Measurements from ENCODE around the gene LUC7L2.
"Not testable (repeated sequence)": the region's sequence is repeated elsewhere in the genome, so short reads cannot be mapped to it uniquely, and the experiment has no call there.

Gene LUC7L2
- total RNA-seq: 82.9 reads per million, percentile 79 among the genes with 10 or more reads in this experiment

DNA sequence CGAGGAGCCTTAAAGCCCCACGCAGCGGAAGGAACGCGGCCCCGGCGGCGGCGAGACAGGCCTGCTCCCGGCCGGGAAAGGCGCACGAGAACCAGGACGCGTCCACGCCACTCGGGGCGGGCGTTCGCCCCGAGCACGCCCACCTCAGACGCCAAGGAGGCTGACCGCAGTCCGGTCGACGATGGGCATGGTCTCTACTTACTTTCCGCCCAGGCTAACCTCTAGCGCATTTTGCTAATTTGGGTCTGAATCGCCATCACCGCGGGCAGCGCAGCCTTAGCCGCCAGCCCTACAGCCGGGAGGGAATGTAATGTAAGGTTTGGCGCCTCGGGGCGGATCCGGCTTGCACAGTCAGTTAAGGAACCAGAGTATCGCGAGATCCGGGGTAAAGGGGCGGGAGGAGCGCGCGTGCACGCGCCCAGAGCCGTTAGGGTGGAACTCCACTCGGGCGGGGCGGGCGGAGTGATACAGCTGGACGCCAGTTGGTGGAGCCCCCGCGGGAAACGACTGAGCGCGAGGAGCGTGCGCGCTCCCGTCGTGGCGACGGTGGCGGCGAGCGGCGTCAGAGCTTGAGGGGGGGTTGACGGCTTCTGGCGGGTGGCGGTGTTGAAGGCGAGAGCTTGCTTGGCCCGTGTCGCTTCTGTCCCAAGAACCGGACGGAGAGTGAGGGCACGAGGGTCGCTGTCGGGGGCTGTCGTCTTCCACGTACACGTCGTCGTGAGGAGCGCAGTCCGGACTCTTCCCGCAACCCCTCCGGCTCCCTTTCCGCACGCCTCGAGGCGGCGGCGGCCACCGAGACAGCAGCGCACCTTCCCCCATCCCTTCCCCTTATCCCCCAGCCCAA, at the start of gene LUC7L2:
Gene LUC7L2 (plus strand): TSS at position 529 of the 844 bp plus-strand sequence. CDS start 368 bp downstream, outside the sequence.
- DNase-seq: peak; percentile 100

DNA sequence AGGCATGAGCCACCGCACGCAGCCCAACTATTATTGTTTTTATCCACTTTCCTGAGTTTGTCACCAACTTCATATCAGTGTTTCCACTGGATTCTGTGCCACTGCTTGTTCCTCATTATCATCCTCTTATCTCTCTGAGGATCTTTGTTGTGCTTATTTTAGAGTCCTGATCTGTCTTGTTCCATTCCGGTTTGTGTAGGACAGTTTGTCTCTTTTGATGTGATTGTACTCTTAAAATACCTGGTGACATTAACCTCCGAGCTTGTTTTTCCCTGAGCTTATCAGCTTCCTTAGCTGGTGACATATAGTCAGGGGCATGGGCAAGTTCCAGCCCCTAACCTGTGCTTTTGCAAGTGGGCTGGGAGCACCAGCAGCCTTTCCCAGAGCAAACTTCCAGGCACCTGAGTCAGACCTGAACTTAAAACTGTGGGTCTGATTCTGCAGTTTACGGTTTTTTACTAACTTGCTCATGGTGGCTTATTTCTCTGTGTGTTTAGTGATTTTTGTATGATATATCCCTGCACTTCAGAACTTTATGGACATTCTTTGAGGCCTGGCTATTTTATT, 41.7 kb upstream of the LUC7L2 start:
- DNase-seq: no peak

DNA sequence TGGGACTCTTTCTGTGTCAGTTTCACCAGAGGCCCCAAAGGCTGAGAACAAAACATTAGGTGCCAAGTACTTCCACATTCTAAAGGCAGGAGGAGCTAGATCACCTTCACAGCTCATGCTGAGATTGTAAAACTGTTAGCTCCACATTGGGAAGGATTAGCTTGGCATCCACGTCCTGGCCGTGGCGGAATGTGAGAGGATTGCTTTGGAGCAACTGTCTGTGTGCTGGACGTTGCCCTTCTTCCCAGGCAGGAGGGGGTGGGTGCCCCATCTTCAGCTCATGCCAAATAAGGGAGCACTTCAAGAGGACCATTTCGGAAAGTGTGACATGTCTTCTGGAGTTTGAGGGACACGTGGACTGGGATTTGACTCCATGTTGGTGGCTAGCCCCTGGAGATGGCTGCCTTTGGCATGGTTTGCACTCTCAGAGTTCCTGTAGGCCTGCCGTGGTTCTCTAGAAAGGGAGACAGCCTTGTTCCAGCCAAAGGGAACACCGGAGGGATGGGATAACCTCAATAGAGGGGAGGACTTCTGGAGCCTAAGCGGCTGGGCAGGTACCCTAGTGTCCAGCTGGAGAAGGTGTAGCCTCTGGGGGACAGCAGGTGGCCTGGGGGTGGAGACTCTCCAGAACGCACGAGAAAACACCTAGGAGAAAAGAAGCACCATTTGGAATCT, 38.5 kb upstream of the LUC7L2 start:
- no peak for DNase-seq

DNA sequence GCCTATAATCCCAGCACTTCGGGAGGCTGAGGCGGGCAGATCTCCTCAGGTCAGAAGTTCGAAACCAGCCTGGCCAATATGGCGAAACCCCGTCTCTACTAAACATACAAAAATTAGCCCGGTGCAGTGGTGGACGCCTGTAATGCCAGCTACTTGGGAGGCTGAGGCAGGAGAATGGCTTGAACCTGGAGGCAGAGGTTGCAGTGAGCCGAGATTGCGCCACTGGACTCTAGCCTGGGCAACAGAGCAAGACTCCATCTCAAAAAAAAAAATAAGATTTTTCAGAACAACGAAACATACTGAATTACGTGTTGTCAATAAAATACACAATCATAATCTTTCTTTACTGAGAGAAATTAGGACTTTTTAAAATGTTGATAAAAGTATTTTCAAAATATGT, 35.0 kb upstream of the LUC7L2 start:
- not testable (repeated sequence) for DNase-seq

GRCh38 chr7:139328375-139328774, 31.3 kb upstream of the LUC7L2 start:
- no peak for DNase-seq

DNA sequence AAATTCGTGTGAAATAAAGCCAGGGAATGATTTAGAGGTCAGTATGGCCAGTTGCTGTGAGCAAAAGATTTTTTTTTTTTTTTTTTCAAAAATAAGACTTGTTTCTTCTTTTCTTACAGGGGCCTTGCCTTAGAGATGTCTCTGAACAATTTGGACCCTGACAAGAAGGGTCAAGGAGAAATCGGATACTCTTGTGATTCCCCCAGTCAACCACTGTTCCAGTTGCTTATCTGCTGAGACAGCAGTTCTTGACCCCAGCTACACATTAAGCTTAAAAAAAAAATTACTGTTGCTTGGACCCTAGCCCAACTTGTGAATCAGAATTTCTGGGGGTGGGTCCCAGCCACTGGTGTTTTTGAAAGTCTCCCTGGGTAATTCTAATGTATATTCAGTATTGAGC, 30.6 kb upstream of the LUC7L2 start:
- DNase-seq: no peak

DNA sequence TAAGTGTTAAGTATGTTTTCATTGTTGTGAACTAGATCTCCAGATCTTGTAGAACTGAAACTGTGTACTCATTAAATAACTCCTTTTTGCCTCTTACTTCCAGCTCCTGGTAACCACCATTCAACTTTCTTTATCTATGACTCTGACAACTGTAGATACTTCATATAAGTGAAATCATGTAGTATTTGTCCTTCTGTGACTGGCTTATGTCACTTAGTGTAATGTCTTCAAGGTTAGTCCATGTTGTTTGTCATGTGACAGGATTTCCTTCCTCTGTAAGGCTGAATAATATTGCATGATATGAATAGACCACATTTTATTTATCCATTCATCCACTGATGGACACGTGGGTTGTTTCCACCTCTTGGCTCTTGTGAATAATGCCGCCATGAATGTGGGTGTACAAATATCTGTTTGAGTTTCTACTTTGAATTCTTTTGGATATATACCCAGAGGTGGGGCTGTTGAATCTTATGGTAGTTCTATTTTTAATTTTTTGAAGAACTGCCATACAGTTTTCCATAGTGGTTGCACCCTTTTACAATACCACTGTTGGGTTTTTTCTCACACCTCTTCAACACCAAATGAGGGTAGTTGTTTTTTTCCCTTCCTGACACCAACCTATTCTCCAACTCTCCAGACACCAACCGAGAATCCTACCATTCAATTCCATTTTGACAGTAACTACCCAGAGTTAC, 29.2 kb upstream of the LUC7L2 start:
- DNase-seq: no peak

GRCh38 chr7:139332697-139333359, 26.9 kb upstream of the LUC7L2 start:
- DNase-seq: no peak

GRCh38 chr7:139333443-139333842, 26.3 kb upstream of the LUC7L2 start:
- not testable (repeated sequence) for DNase-seq

- DNase-seq: no peak
Measured at GRCh38 chr7:139334399-139335150, 25.1 kb upstream of the LUC7L2 start.

GRCh38 chr7:139339025-139339424, 20.7 kb upstream of the LUC7L2 start:
- DNase-seq: no peak

GRCh38 chr7:139339698-139340036, 20.0 kb upstream of the LUC7L2 start:
- DNase-seq: no peak

DNA sequence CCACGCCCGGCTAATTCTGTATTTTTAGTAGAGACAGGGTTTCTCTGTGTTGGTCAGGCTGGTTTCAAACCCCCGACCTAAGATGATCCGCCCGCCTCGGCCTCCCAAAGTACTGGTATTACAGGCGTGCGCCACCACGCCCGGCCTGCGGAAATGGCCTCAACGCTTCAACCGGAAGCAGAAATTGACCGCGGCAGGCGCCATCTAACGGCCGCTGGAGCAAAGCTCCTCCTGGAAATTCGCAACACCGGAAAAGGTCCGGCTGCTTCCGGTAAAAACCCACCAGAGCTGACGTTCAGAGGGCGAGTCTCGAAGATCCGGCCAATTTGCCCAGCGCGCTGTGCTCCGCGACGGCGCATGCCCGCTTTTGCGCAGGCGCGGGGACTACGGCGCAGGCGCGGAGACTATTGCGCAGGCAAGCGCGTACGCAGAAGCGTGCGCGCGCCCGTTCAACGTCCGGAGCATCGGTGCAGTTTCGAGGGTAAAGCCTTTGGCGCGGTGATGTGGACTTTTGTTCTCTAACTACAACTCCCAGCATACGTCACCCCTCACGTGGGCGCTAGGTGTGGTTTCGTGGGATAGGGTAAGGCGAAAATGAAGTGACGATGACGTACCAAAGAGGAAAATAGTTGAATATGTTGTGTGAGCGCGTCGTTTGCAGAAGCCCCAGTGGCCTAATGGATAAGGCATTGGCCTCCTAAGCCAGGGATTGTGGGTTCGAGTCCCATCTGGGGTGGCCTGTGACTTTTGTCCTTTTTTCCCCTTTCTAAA, 19.5 kb upstream of the LUC7L2 start:
- peak; percentile 98 for DNase-seq

DNA sequence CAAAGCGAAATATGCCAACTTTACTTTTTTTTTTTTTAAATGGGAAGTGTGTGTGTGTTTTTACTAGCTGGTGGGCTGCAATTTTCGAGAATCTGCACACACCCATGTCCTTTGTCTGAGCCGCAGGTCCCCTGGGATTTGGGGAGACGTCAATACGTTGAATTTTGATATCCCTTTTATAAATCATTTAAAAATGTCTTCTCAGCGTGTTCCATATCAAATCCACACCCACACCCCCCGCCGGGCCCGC, 19.0 kb upstream of the LUC7L2 start:
- DNase-seq: no peak

DNA sequence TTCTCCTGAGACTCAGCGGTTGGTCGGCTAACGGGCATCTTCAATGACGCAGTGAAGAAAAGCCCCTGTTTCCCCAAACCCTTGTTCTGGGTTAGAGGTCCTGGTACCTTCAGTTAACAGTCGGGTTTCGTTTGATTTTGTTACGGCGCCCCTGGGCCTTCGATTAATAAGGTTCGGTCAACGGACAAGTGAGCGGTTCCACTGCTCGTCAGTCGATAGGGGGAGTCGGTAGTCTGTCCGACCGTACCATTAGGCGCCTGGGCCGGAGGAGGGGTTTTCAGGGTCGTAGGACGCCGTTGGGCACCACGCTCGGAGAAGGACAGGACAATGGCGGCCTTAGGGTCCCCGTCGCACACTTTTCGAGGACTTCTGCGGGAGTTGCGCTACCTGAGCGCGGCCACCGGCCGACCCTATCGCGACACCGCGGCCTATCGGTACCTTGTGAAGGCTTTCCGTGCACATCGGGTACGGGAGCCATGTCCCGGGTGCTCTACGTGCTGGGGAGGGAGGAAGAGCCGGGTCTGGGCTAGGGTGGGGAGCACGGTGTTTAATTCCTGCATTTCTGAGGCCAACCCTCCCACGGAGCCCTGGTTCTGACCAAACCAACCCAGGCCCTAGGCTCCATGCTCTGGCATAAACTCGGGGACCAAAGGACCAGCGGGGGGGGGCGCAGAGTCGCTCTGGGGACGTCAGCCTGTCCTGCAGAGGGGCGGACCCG, 18.5 kb upstream of the LUC7L2 start, which contains the start of gene FMC1:
Gene FMC1 (plus strand): TSS at position 280 of the 718 bp plus-strand sequence. CDS start 48 bp downstream, at position 328.
- DNase-seq: peak; percentile 81

- no peak for DNase-seq
Measured at GRCh38 chr7:139341776-139342226, 17.9 kb upstream of the LUC7L2 start.

DNA sequence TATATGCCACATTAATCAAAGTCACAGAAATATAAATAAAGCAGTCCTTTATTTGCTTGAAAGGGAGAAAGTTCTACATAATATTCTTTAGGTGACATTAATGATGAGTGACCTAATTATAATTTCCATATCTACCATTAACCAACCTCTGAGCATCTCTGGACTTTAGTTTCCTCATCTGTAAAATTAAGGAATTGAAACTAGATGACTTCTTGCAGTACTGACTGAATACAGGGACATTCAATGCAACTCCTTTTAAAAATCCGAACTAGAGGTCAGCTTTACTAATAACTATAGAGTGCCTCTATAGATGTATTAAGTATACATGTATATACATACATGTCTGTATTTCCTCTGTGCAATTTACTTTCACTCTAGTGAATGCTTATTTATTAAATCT, 14.7 kb upstream of the LUC7L2 start:
- DNase-seq: no peak

DNA sequence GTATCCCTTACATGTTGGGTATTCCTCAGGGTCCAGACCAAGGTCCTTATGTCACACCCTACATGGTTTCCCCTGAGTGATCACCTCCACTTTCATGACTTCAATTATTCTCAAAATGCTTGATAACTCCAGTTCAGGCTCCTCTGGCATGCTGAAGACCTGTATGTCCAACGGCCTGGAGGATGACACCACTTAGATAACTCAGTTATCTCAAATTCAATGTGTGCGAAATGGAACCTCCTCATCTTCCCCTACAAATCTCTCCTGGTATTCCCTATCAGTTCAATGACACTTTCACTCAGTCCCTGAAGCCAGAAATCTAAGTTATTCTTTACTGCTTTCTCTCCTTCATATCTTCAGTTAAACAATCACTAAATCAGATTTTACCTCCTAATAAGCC, 8.7 kb upstream of the LUC7L2 start:
- no peak for DNase-seq

- no peak for DNase-seq
Measured at GRCh38 chr7:139354729-139355128, 5.0 kb upstream of the LUC7L2 start.

GRCh38 chr7:139355320-139355719, 4.4 kb upstream of the LUC7L2 start:
- no peak for DNase-seq
